ENCODE results near the gene TMEM115. TPM values are rescaled to one million over a fixed set of nuclear protein-coding genes. Genes with fewer than 3 reads are reported as not detected.

The TMEM115 gene
- total and polyA plus RNA-seq, 9 of the 15 experiments (the other 6 are each of a cell fraction or from before 2014, with no cell fraction given) = 1.6 to 26.9 (median 14.1) TPM

DNA sequence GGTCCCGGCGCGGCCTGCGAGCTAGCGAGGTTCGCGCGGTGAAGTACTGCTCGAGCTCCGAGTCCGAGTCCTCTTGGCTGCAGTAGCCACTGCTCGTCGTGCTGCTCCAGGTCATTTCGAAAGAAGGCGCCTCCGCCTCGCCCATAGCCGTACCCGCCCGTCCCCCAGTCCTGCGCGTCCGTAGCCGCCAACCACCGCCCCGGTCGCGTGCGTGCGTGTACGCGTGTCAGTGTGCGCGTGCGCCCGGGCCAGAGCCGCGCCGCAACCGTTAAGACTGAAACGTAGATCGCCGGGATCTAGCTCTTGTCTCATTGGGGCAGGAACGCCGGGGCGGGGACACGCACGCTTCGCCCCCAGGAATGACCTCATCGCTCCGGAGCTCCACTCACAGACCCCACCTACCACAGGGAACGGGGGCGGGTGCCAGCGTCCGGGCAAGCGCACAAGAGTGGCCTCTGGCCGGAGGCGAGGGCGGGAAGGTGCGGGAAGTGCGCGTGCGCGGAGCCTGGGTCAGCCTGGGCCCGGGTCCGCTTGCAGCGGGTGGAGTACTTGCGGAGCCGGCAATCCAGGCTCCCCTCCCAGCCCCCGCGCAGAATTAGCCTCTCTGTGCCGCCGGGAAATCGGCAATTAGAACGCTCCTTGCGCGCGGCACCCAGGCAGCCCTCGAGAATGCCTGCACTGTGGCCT, 22.0 kb downstream of the TMEM115 start (continued):
- TF ChIP-seq CXXC5 (CRISPR knock-in tag; IDR thresholded peaks at IDR 0.05) (peak; percentile 95), GABPB1 (CRISPR knock-in tag; IDR thresholded peaks at IDR 0.05) (peak; percentile 67), RBFOX2 (IDR thresholded peaks at IDR 0.05; ENCODE audit: low read depth, low read length) (peak; percentile 95), ZBTB1 (CRISPR knock-in tag; IDR thresholded peaks at IDR 0.05; ENCODE audit: borderline replicate concordance, low read depth) (0 out of 2 replicates have a peak, but pooled peaks have one; percentile 2), C11orf30 (IDR thresholded peaks at IDR 0.05; ENCODE audit: low read depth) (no peak), ZBTB7A (IDR thresholded peaks at IDR 0.05; ENCODE audit: borderline replicate concordance, control insufficient read depth, low read depth, low read length) (no peak; the same call in 1 of the 2 replicates), THAP7 (CRISPR knock-in tag; IDR thresholded peaks at IDR 0.05) (no peak), BRD4 (IDR thresholded peaks at IDR 0.05) (no peak), KLF16 (IDR thresholded peaks at IDR 0.05) (no peak), ZBTB43 (CRISPR knock-in tag; IDR thresholded peaks at IDR 0.05) (no peak; the same call in 1 of the 2 replicates), MAX (CRISPR knock-in tag; IDR thresholded peaks at IDR 0.05) (peak; percentile 94), SRSF3 (IDR thresholded peaks at IDR 0.05; ENCODE audit: insufficient read depth, low read length) (no peak), PHF8 (IDR thresholded peaks at IDR 0.05; ENCODE audit: borderline replicate concordance, low read length) (peak; percentile 64; the same call in 1 of the 2 replicates), SMARCE1 (IDR thresholded peaks at IDR 0.05) (no peak), ARID3A (IDR thresholded peaks at IDR 0.05; ENCODE audit: borderline replicate concordance, low read depth, low read length) (no peak), ELK1 (CRISPR knock-in tag; IDR thresholded peaks at IDR 0.05) (no peak)
- TF ChIP-seq, protein P1, sequence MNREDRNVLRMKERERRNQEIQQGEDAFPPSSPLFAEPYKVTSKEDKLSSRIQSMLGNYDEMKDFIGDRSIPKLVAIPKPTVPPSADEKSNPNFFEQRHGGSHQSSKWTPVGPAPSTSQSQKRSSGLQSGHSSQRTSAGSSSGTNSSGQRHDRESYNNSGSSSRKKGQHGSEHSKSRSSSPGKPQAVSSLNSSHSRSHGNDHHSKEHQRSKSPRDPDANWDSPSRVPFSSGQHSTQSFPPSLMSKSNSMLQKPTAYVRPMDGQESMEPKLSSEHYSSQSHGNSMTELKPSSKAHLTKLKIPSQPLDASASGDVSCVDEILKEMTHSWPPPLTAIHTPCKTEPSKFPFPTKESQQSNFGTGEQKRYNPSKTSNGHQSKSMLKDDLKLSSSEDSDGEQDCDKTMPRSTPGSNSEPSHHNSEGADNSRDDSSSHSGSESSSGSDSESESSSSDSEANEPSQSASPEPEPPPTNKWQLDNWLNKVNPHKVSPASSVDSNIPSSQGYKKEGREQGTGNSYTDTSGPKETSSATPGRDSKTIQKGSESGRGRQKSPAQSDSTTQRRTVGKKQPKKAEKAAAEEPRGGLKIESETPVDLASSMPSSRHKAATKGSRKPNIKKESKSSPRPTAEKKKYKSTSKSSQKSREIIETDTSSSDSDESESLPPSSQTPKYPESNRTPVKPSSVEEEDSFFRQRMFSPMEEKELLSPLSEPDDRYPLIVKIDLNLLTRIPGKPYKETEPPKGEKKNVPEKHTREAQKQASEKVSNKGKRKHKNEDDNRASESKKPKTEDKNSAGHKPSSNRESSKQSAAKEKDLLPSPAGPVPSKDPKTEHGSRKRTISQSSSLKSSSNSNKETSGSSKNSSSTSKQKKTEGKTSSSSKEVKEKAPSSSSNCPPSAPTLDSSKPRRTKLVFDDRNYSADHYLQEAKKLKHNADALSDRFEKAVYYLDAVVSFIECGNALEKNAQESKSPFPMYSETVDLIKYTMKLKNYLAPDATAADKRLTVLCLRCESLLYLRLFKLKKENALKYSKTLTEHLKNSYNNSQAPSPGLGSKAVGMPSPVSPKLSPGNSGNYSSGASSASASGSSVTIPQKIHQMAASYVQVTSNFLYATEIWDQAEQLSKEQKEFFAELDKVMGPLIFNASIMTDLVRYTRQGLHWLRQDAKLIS (CRISPR knock-in tag; IDR thresholded peaks at IDR 0.05) = peak; percentile 89
